DMS79 treated with DMSO at 0.1 percent for 48 hours (cell line): ENCODE data around the gene PRSS53.
"Not testable (repeated sequence)": the region's sequence is repeated elsewhere in the genome, so short reads cannot be mapped to it uniquely, and the experiment has no call there.

ENCODE experiments used
- DNase-seq: peaks from one replicate; lab custom pipeline; 2025; lab: John Stamatoyannopoulos, UW

The PRSS53 gene

GRCh38 chr16:31117384-31118222 is 28.9 kb upstream of the PRSS53 start, which contains the start of gene KAT8:
Gene KAT8 (plus strand): TSS chr16:31117664. CDS start chr16:31117682, 18 bp downstream.
- peak; percentile 95 for DNase-seq

- no peak for DNase-seq
Observed at GRCh38 chr16:31114468-31114867, 25.7 kb upstream of the PRSS53 start.

GRCh38 chr16:31113121-31114120 is 24.7 kb upstream of the PRSS53 start:
- DNase-seq: no peak

GRCh38 chr16:31112711-31113110 is 24.0 kb upstream of the PRSS53 start:
- DNase-seq: no peak

DNA sequence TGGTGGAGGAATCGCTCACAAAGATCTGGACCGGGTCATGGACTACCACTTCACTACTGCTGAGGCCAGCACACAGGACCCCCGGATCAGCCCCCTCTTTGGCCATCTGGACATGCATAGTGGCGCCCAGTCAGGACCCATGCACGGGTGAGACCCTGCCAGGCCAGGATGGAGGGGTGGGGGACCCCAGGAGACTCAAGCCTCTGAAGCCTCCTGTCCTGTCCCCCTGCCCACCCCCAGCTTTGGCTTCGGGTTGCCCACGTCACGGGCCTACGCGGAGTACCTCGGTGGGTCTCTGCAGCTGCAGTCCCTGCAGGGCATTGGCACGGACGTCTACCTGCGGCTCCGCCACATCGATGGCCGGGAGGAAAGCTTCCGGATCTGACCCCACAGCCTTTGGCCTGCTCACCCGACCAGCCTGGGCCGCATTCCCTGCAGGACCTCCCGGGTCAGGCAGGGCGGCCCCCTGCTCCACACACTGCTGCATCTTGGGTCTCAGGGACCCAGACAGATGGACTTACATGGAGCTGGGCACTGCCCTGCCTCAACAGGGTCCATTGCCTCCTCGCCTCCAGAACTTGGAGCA is 23.2 kb upstream of the PRSS53 start:
- DNase-seq: no peak

GRCh38 chr16:31110106-31111034 is 21.6 kb upstream of the PRSS53 start:
- no peak for DNase-seq

DNA sequence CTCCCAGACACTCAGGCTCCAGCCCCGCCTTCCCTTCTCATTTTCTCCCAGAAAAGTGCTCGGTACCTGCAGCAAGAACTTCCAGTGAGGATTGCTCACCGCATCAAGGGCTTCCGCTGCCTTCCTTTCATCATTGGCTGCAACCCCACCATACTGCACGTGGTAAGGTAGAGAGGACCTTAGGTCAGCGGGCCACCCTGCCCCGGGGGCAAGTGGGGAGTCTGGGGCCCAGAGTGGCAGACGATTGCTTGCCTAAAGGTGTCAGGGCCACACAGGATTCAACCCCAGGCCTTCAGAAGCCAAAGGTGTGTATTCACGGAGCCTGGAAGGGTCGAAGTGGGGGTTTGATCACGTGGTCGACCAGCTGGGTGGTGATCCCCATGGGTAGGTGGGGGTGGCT is 20.9 kb upstream of the PRSS53 start:
- no peak for DNase-seq

DNA sequence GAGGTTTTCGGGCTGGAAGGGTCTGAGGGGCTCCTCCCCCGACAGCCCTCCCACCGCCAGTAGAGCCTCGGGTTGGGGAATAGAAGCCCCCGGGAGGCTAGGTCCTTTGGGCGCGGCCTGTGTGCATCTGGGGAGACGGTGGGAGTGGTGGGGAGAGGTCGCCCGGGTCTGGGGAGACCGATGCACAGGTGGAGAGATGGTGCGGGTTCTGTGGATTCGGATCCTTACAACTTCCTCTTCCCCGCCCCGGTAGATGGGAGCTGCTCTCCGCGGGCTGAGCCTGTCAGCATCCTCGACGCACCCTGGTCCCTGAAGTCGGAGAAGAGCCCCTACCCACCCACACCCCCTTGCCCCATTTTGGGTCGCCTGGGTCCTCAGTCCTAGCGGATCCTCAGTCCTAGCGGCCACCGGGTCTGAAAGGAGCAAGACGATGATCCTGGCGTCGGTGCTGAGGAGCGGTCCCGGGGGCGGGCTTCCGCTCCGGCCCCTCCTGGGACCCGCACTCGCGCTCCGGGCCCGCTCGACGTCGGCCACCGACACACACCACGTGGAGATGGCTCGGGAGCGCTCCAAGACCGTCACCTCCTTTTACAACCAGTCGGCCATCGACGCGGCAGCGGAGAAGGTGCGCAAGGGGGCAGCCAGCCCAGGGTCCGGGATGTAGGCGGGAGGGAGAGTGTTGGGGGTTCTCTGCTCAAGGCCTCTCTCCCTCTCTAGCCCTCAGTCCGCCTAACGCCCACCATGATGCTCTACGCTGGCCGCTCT is 20.2 kb upstream of the PRSS53 start:
- no peak for DNase-seq

GRCh38 chr16:31108035-31108793 is 19.5 kb upstream of the PRSS53 start, which contains the start of gene BCKDK:
Gene BCKDK (plus strand): TSS chr16:31108386. CDS start chr16:31109224, 838 bp downstream.
- peak; percentile 72 for DNase-seq

- no peak for DNase-seq
Observed at GRCh38 chr16:31107465-31107867, 18.7 kb upstream of the PRSS53 start.

DNA sequence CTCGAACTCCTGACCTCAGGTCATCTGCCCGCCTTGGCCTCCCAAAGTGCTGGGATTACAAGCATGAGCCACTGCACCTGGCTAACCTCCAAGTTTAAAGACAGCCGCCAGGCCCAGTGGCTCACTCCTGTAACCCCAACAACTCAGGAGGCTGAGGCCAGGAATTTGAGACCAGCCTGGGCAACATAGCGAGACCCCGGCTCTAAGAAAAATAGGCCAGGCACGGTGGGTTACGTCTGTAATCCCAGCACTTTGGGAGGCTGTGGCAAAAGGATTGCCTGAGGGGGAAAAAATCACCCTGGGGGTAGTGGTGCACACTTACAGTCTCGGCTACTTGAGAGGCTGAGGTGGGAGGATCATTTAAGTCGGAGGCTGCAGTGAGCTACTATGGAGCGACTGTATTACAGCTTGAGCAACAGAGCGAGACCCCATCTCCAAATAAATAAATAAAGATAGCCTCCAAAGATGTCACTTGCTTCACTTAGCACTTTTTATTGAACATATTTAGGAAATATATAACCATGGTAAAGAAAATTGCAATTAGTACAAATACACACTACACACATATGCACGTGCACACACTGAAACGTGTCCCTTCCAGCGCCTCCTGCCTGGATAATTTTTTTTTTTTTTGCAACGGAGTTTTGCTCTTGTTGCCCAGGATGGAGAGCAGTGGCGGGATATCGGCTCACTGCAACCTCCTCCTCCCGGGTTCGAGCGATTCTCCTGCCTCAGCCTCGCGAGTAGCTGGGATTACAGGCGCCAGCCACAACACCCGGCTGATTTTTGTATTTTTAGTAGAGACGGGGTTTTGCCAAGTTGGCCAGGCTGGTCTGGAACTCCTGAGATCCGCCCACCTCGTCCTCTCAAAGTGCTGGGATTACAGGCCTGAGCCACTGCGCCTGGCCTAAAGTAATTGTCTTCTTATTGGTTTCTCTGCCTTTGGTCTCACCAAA is 18.0 kb upstream of the PRSS53 start:
- DNase-seq: no peak

DNA sequence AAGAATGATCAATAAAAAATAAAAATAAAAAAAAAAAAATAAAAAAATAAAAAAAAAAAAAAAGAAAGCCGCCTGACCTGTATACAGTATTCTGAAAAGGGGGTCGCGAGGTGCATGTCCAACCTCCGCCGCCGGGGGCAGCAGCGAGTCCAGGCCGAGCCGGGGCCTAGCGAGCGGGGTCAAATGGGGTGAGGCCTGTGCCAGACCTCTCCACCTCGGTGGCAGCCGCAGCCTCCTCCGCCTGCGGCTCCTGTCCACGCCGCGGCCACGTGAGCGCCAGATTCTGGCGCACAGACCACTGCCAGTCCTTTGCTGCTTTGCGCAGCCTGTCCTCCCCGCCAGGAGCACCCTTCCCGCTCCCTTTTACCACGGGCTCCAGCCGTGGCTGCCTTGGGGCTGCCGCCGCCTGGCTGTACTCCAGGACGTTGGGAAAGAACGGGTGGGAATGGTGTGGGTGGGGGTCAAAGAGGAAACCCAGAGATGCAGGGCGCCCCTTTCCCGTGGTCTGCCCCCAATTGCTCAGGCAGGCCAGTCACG is 17.0 kb upstream of the PRSS53 start:
- DNase-seq: no peak

DNA sequence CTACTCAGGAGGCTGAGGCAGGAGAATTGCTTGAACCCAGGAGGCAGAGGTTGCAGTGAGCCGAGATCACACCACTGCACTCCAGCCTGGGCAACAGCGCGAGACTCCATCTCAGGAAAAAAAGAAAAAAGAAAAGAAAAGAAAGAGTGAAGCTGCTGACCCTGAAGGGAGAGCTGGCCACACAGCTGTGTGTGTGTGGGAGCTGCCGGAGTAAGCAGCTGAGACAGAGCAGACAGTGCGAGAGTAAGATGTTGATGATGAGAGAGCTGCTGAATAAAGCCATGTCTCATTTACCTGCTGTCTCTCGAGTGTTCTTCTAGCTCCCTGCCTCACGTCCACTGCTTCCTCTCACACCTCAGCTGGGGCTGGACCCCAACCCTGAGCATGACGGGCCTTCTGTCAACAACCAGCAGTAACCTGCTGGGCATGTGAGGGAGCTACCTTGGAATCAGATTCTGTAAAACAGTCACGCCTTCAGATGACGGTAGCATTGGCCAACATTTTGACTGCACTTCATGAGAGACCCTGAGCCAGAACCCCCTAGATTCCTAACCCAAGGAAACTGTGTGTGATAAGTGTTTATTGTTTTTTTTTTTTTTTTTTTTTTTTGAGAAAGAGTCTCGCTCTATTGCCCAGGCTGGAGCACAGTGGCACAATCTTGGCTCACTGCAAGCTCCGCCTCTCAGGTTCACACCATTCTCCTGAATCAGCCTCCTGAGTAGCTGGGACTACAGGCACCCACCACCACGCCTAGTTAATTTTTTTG is 12.3 kb upstream of the PRSS53 start:
- DNase-seq: not testable (repeated sequence)

GRCh38 chr16:31099860-31100638 is 11.3 kb upstream of the PRSS53 start:
- no peak for DNase-seq

DNA sequence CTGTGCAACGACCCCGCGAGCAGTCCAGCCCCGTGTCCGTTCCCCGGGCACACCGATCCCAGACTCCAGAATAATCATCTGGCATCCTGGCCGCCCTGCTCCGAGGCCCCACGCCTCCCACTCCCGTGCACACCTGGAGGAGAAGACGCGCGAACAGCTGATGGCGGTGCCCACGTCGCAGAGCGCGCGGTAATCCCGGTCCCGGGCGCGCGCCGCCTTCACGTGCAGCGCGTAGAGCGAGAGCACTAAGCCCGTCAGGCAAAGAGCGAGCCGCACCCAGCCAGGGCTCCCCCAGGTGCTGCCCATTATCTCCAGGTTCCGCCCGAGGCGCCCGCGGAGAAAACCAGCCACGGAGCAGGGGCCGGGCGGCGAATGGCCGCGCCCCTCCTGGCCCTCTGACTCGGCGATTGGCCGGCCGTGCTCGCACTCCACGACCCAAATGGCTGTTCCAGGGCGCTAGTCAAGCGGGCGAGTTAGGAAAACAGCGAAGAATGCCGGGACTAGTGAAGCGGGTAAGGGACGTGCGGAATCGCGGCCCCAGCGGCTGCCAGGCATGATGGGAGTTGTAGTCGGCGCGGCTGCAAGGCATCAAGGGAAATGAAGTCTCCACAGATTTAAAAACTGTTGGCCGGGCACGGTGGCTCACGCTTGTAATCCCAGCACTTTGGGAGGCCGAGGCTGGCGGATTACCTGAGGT is 5.8 kb upstream of the PRSS53 start, which contains the start of gene VKORC1:
VKORC1 (minus strand) TSS at position 374 of the 697 bp plus-strand sequence; CDS start at position 306, 68 bp downstream.
- DNase-seq: peak; percentile 96

DNA sequence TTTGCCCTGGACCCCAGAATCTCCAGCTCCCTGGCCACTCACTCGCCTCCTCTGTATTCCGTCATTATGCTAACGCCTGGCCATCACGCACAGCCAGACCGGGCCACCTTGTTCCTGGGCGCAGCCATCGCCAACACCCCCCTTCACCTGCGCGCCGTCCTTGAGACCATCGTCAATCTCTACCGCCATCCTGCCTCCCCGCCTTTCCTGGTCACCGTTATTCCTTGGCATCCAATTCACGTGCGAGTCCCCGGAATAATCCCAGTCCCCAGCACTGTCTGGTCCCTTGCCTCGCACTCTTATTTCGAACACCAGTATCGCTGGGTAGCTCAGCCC is 5.3 kb upstream of the PRSS53 start:
- DNase-seq: peak; percentile 31
